ENCODE measurements around the gene MAGEB18.

MAGEB18 gene

DNA sequence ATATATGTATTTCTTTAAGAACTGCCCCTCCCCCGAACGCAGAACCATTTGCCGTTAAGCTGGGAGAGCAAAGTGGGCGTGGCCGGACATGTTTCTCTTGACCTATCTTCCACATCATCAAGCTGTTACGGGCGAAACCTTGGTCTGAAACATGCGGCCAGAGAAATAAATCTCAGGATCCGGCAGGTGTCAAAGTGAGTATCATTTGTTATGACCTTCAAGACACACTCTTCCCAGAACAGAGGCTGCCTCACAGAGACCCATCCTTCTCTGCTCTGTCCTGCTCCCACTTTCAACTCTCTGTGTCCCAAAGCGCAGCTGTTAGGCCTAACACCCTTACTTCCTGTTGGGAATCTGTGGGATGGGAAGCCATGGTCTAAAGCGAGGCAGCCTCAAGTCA is at the start of gene MAGEB18:
Gene MAGEB18 (plus strand): TSS at position 70 of the 400 bp plus-strand sequence. CDS start 643 bp downstream, outside the sequence.
- no peak for DNase-seq (ENCODE audit: low read depth)

DNA sequence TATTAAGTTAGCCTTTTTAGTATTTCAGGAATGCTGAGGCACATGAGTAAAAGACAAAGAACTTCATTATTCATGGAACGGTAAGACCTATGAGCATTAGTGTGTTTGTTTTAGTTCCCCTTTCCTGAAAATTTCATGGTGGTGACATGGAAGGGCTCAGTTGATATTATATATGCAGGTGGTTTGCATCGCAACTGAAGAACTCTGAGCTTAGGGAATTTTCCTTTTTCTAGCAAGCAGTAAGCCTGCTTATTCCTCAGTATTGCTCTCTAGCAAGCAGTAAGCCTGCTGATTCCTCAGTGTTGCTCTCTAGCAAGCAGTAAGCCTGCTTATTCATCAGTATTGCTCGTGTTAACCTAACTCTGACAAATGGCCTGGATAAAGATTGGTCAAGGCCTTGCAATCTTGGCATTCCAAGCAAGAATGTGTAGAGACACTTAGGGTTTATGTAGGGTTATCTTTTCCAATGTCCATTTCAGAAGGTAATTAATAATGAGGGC is 37.7 kb upstream of the MAGEB18 start:
- DNase-seq (ENCODE audit: low read depth) = no peak

GRCh38 chrX:26109142-26109541 is 29.0 kb upstream of the MAGEB18 start:
- DNase-seq (ENCODE audit: low read depth) = no peak

DNA sequence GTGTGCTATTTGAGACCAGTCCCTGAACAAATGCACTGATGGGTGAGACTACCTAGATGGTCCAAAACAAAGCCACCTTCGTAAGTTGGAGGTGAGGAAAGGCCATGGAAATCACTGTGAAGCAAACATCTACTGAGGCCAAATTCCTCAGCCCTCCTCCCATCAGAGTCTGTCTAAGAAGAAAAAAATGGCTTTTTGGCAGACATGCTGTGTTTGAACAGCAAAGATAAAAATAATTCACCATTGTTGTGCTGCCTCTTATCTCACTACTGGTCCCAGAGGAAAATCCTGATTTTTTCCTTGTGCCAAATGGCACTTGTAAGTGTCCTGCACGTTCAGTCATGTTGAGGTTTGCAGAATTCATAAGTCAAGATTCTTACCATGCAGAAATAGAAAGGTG is 7.9 kb downstream of the MAGEB18 start:
- DNase-seq (ENCODE audit: low read depth) = no peak

- no peak for DNase-seq (ENCODE audit: low read depth)
Measured at GRCh38 chrX:26160301-26160700, 22.2 kb downstream of the MAGEB18 start, which contains the start of gene MAGEB6B. Gene MAGEB6B, plus strand, starts transcription at chrX:26160601. Its CDS starts 0 bp downstream, at chrX:26160601.
